Chondrocyte (in vitro differentiated cells): ENCODE results near the gene PHETA1. TPM values are rescaled to one million over a fixed set of nuclear protein-coding genes. Genes with fewer than 3 reads are reported as not detected.

Experiments used
- DNase-seq: peaks from one replicate; pipeline ENCODE4 v3.0.0; 2021; ENCODE audit warnings: mixed read lengths, low spot score
- H3K27ac Mint-ChIP-seq: one replicate; pipeline ENCODE4 v1.8.0; 2021; ENCODE audit warnings: mild to moderate bottlenecking, moderate library complexity, mixed read lengths; ENCODE audit not compliant: unreplicated experiment
- H3K27me3 Mint-ChIP-seq: 2 replicates; pipeline ENCODE4 v1.8.0; 2021; ENCODE audit warnings: low read depth, mixed read lengths
- H3K36me3 Mint-ChIP-seq: 2 replicates; pipeline ENCODE4 v1.8.0; 2021; ENCODE audit warnings: low read depth, mixed read lengths
- H3K4me1 Mint-ChIP-seq: 2 replicates; pipeline ENCODE4 v1.8.0; 2021; ENCODE audit warnings: low read depth, mild to moderate bottlenecking, mixed read lengths
- H3K4me3 Mint-ChIP-seq: one replicate; pipeline ENCODE4 v1.8.0; 2021; ENCODE audit warnings: mild to moderate bottlenecking, moderate library complexity, mixed read lengths; ENCODE audit not compliant: unreplicated experiment
- H3K9me3 Mint-ChIP-seq: 2 replicates; pipeline ENCODE4 v1.8.0; 2021; ENCODE audit warnings: low read depth, mixed read lengths
- long read RNA-seq: library from polyadenylated mRNA; stranded (forward); transcript quantifications from one replicate; pipeline ENCODE4 v2.0.0, GENCODE V29; 2021
- total RNA-seq: library from RNA; stranded (reverse); gene quantifications from 3 replicates; pipeline ENCODE4 v1.2.1, GENCODE V29; 2021
- TF ChIP-seq, protein P1 (sequence below): fragments of 200-600 bp; sonication (generic); IDR thresholded peaks from 2 replicates; pipeline ENCODE4 v1.5.0; 2021; ENCODE audit warnings: antibody characterized with exemption, mild to moderate bottlenecking, moderate library complexity

Gene PHETA1, protein sequence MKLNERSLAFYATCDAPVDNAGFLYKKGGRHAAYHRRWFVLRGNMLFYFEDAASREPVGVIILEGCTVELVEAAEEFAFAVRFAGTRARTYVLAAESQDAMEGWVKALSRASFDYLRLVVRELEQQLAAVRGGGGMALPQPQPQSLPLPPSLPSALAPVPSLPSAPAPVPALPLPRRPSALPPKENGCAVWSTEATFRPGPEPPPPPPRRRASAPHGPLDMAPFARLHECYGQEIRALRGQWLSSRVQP
- 14.2 to 16.0 TPM (median 15.7 TPM) in 3 replicates for total RNA-seq
- long read RNA-seq, partial matches to known transcripts = 0 of 28 reads
- long read RNA-seq, other reads (novel, unspliced or antisense) = 27 of 28 reads

DNA sequence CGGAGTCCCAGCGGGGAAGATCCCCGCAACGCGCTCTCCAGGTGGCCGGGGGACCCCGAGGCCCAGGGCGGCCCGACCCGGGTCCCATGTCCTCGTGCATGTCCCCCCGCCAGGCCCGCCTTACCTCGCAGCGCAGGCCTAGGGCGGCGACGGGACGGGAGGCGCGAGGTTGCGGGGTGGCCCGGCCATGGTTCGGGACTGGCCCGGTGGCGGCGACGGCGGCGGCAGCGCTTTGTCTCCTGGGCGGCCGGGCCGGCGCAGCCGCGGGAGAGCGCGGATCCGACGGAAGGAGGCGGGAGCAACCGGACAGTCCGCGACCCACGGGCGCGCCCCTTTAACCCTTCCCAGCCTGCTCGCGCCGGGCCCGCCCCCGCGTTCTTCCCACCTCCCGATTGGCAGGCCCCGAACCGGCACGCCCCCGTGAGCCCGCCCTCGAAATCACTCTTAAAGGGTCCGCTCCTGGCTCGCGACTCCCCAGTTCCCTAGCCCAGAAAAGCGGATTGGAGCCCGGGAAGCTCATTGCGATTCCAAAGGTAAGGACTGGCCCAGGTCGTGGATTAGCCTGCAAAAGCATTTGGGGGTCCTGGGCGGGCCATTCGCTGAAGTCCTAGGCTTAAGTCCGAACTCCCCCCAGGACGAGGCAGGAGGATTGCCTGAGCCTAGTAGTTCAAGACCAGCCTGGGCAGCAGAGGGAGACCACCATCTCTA is at the start of gene PHETA1:
Gene PHETA1, minus strand, starts transcription at position 308 of the 708 bp plus-strand sequence. CDS start 5,668 bp downstream, outside the sequence.
- TF ChIP-seq, protein P1, sequence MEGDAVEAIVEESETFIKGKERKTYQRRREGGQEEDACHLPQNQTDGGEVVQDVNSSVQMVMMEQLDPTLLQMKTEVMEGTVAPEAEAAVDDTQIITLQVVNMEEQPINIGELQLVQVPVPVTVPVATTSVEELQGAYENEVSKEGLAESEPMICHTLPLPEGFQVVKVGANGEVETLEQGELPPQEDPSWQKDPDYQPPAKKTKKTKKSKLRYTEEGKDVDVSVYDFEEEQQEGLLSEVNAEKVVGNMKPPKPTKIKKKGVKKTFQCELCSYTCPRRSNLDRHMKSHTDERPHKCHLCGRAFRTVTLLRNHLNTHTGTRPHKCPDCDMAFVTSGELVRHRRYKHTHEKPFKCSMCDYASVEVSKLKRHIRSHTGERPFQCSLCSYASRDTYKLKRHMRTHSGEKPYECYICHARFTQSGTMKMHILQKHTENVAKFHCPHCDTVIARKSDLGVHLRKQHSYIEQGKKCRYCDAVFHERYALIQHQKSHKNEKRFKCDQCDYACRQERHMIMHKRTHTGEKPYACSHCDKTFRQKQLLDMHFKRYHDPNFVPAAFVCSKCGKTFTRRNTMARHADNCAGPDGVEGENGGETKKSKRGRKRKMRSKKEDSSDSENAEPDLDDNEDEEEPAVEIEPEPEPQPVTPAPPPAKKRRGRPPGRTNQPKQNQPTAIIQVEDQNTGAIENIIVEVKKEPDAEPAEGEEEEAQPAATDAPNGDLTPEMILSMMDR = peak; percentile 30
- Mint-ChIP-seq H3K4me3 (peak within 1 kb of the TSS; percentile 81), H3K4me1 (peaks cover 17% of the 10 kb centered on the region), H3K9me3 (no peaks in the 10 kb centered on the region), H3K36me3 (no peaks in the 10 kb centered on the region), H3K27me3 (no peaks in the 10 kb centered on the region), H3K27ac (peak within 1 kb of the TSS; percentile 73)
- no peak for DNase-seq

DNA sequence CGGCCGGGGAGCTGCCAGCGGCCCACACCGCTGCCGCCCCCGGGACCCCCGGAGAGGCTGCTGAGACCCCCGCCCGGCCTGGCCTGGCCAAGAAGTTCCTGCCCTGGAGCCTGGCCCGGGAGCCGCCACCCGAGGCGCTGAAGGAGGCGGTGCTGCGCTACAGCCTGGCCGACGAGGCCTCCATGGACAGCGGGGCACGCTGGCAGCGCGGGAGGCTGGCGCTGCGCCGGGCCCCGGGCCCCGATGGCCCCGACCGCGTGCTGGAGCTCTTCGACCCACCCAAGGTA is 49.6 kb upstream of the PHETA1 start:
- H3K4me3 Mint-ChIP-seq = no peak overlapping the region
- no peak for DNase-seq
- peaks cover 5% of the 10 kb centered on the region for H3K36me3 Mint-ChIP-seq
- no peak overlapping the region for H3K27ac Mint-ChIP-seq
- no peaks in the 10 kb centered on the region for H3K27me3 Mint-ChIP-seq
- TF ChIP-seq, protein P1 = no peak
- peaks cover 9% of the 10 kb centered on the region for H3K4me1 Mint-ChIP-seq
- H3K9me3 Mint-ChIP-seq = no peaks in the 10 kb centered on the region

DNA sequence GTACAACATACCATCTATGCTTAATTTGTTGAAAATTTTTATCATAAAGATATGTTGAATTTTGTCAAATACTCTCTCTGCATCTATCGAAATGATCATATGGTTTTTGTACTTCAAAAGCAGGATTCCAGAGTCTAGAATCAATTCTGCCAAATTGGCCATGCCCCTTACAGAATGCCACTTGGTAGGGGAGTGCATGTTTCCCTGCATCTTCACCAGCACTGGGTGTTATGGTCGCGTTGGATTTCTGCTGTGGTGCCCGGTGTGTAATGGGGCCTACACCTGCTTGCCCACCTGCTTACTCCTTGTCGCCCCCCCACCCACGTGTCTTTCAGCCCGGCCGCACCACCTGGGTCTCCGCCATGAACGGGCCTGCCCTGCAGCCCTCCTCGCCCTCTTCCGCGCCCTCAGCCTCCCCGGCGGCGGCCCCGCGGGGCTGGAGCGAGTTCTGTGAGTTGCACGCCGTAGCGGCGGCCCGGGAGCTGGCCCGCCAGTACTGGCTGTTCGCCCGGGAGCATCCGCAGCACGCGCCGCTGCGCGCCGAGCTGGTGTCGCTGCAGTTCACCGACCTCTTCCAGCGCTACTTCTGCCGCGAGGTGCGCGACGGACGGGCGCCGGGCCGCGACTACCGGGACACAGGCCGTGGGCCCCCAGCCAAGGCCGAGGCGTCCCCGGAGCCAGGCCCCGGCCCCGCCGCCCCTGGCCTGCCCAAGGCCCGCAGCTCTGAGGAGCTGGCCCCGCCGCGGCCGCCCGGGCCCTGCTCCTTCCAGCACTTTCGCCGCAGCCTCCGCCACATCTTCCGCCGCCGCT is 49.1 kb upstream of the PHETA1 start:
- no peak for DNase-seq
- H3K27ac Mint-ChIP-seq = no peak overlapping the region
- no peaks in the 10 kb centered on the region for H3K27me3 Mint-ChIP-seq
- H3K9me3 Mint-ChIP-seq = no peaks in the 10 kb centered on the region
- peaks cover 14% of the 10 kb centered on the region for H3K4me1 Mint-ChIP-seq
- TF ChIP-seq, protein P1 = no peak
- H3K4me3 Mint-ChIP-seq = no peak overlapping the region
- H3K36me3 Mint-ChIP-seq = peaks cover 5% of the 10 kb centered on the region

DNA sequence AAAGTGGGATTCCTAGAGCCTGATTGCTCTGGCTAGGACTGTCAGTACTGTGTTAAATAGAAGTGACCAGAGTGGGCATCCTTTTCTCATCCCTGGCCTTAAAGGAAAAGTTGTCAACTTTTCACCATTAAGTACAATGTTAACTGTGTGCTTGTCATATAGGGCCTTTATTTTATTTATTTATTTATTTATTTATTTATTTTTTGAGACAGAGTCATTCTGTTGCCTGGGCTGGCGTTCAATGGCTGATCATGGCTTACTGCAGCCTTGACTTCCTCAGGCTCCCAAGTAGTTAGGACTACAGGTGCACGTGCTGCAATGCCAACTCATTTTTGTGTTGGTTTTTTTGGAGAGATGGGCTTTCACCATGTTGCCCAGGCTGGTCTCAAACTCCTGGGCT is 48.4 kb upstream of the PHETA1 start:
- Mint-ChIP-seq H3K4me1 (peaks cover 19% of the 10 kb centered on the region), H3K27ac (no peak overlapping the region), H3K4me3 (no peak overlapping the region), H3K27me3 (no peaks in the 10 kb centered on the region), H3K9me3 (no peaks in the 10 kb centered on the region), H3K36me3 (peaks cover 5% of the 10 kb centered on the region)
- TF ChIP-seq, protein P1 = no peak
- DNase-seq = no peak

DNA sequence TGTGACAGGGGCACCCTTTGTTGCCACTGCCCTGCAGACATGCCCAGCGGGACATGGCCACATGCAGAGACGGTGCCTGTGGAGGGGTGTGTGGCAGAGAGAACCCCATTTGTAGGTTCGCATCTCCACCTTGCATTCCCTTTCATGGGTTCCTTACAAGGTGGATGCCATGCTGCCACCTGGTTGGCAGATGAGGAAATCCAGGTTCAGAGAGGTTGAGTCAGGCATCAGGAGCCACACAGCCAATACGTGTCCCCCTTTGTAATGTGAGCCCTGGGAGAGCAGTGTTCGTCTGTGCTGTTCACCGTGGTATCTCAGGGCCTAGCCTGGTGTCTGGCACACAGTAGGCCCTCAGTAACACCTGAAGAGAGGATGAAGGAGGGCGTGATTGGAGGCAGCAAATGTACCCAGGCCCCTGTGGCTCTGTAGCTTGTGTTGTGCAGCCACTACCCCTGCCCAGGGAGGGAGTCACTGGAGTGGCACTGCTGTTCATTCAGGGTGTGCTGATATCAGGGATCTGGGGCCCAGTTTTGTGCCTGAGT is 45.9 kb upstream of the PHETA1 start:
- DNase-seq = no peak
- H3K4me3 Mint-ChIP-seq = no peak overlapping the region
- peak overlapping the region; percentile 71 for H3K27ac Mint-ChIP-seq
- no peaks in the 10 kb centered on the region for H3K9me3 Mint-ChIP-seq
- H3K27me3 Mint-ChIP-seq = no peaks in the 10 kb centered on the region
- H3K36me3 Mint-ChIP-seq = no peaks in the 10 kb centered on the region
- H3K4me1 Mint-ChIP-seq = peaks cover 43% of the 10 kb centered on the region
- TF ChIP-seq, protein P1 = no peak
